GM12878 (cell line): ENCODE results near the gene LIMA1. TPM values are rescaled to one million over a fixed set of nuclear protein-coding genes. Genes with fewer than 3 reads are reported as not detected.

Experiments used
- CHD1 ChIP-seq: IDR thresholded peaks from 2 replicates; pipeline ENCODE4 v1.6.1; 2012; ENCODE audit warnings: low read depth, low read length, improper control_type of control experiment
- EGR1 ChIP-seq, 2 experiments: IDR thresholded peaks; 1 replicate in 1 of 2; 2 replicates in 1 of 2; pipeline ENCODE4 v1.6.1; 2011 to 2012; ENCODE audit warnings: low read depth in 2 of 2, low read length in 2 of 2, borderline replicate concordance in 1 of 2, mild to moderate bottlenecking in 1 of 2, moderate library complexity in 1 of 2
- MXI1 ChIP-seq: fragments of 150-350 bp; IDR thresholded peaks from 2 replicates; pipeline ENCODE4 v1.6.1; 2011; ENCODE audit warnings: low read depth, mild to moderate bottlenecking, inconsistent platforms, low read length, improper control_type of control experiment
- POU2F2 ChIP-seq: IDR thresholded peaks from 3 replicates; pipeline ENCODE4 v1.6.1; 2011; ENCODE audit warnings: low read depth, mild to moderate bottlenecking, low read length, borderline replicate concordance
- RAD51 ChIP-seq: fragments of 450-650 bp; IDR thresholded peaks from 2 replicates; pipeline ENCODE4 v1.6.1; 2016; ENCODE audit warnings: moderate library complexity, mild to moderate bottlenecking, inconsistent platforms
- SRF ChIP-seq, 2 experiments: IDR thresholded peaks; 2 replicates each; pipeline ENCODE4 v1.6.1; 2011; ENCODE audit warnings: low read depth in 2 of 2, low read length in 2 of 2, mild to moderate bottlenecking in 1 of 2, moderate library complexity in 1 of 2
- TARDBP ChIP-seq: IDR thresholded peaks from 2 replicates; pipeline ENCODE4 v1.6.1; 2016; ENCODE audit warnings: borderline replicate concordance
- TCF12 ChIP-seq: IDR thresholded peaks from 2 replicates; pipeline ENCODE4 v1.6.1; 2011; ENCODE audit warnings: low read depth, mild to moderate bottlenecking, low read length
- ZNF274 ChIP-seq: IDR thresholded peaks from one replicate; pipeline ENCODE4 v1.8.0; 2011; ENCODE audit not compliant: insufficient read length, insufficient read depth
- polyA plus RNA-seq, 11 experiments: library from polyadenylated mRNA; depleted of rRNA in 4 of 11; unstranded in 6 of 11; stranded (reverse) in 5 of 11; fragments of >200 nt; fragmentation: Nextera tagmentation in 4 of 11; fragmentation: Illumina TruSeq in 1 of 11; extraction: Ambion mirVana in 4 of 11; extraction: Trizol in 1 of 11; gene quantifications; 1 replicate in 1 of 11; 2 replicates in 10 of 11; pipeline versions ENCODE4 v1.2.1 to v1.2.3, GENCODE V29; 2011 to 2016; ENCODE audit warnings: inconsistent platforms in 2 of 11, missing spikeins in 2 of 11, low read depth in 1 of 11
- total RNA-seq, 4 experiments: library from RNA; depleted of rRNA in 3 of 4; stranded (reverse); fragments of >200 nt in 3 of 4; fragmentation: Illumina TruSeq in 1 of 4; extraction: Trizol in 1 of 4; gene quantifications; 2 replicates each; pipeline versions ENCODE4 v1.2.1 to v1.2.3, GENCODE V29; 2013 to 2021
- TF ChIP-seq, protein P1 (sequence below): fragments of 450-650 bp; formaldehyde crosslinking; IDR thresholded peaks from 2 replicates; pipeline ENCODE4 v1.5.0; 2022; ENCODE audit warnings: mild to moderate bottlenecking, missing genetic modification characterization
- TF ChIP-seq, protein P2 (sequence below): IDR thresholded peaks from 2 replicates; pipeline ENCODE4 v1.6.1; 2012; ENCODE audit warnings: mild to moderate bottlenecking, low read depth, low read length
- TF ChIP-seq, protein P3 (sequence below): fragments of 450-650 bp; IDR thresholded peaks from 2 replicates; pipeline ENCODE4 v1.6.1; 2016; ENCODE audit warnings: mild to moderate bottlenecking
- TF ChIP-seq, protein P4 (sequence below): fragments of 450-650 bp; IDR thresholded peaks from 2 replicates; pipeline ENCODE4 v1.6.1; 2017; ENCODE audit warnings: low read depth, mild to moderate bottlenecking, moderate library complexity
- TF ChIP-seq, protein P5 (sequence below): fragments of 450-650 bp; formaldehyde crosslinking; IDR thresholded peaks from 2 replicates; pipeline ENCODE4 v1.4.0; 2022; ENCODE audit warnings: mild to moderate bottlenecking, moderate library complexity

LIMA1 gene
- total and polyA plus RNA-seq, 10 of the 15 experiments (the other 5 are each of a cell fraction or from before 2014, with no cell fraction given), result 53.2 to 109 (median 60.8) TPM

- TF ChIP-seq, protein P1, sequence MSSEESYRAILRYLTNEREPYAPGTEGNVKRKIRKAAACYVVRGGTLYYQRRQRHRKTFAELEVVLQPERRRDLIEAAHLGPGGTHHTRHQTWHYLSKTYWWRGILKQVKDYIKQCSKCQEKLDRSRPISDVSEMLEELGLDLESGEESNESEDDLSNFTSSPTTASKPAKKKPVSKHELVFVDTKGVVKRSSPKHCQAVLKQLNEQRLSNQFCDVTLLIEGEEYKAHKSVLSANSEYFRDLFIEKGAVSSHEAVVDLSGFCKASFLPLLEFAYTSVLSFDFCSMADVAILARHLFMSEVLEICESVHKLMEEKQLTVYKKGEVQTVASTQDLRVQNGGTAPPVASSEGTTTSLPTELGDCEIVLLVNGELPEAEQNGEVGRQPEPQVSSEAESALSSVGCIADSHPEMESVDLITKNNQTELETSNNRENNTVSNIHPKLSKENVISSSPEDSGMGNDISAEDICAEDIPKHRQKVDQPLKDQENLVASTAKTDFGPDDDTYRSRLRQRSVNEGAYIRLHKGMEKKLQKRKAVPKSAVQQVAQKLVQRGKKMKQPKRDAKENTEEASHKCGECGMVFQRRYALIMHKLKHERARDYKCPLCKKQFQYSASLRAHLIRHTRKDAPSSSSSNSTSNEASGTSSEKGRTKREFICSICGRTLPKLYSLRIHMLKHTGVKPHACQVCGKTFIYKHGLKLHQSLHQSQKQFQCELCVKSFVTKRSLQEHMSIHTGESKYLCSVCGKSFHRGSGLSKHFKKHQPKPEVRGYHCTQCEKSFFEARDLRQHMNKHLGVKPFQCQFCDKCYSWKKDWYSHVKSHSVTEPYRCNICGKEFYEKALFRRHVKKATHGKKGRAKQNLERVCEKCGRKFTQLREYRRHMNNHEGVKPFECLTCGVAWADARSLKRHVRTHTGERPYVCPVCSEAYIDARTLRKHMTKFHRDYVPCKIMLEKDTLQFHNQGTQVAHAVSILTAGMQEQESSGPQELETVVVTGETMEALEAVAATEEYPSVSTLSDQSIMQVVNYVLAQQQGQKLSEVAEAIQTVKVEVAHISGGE (CRISPR knock-in tag), result no peak
- TF ChIP-seq EGR1 (IDR thresholded peaks at IDR 0.05; ENCODE audit: borderline replicate concordance in 1 of 2, low read depth in 2 of 2, low read length in 2 of 2) (no peak), CHD1 (no peak), RAD51 (no peak), TARDBP (no peak), POU2F2 (no peak), ZNF274 (no peak), TCF12 (no peak), MXI1 (no peak), SRF (IDR thresholded peaks at IDR 0.05; ENCODE audit: low read depth in 2 of 2, low read length in 2 of 2) (no peak)
- TF ChIP-seq, protein P2, sequence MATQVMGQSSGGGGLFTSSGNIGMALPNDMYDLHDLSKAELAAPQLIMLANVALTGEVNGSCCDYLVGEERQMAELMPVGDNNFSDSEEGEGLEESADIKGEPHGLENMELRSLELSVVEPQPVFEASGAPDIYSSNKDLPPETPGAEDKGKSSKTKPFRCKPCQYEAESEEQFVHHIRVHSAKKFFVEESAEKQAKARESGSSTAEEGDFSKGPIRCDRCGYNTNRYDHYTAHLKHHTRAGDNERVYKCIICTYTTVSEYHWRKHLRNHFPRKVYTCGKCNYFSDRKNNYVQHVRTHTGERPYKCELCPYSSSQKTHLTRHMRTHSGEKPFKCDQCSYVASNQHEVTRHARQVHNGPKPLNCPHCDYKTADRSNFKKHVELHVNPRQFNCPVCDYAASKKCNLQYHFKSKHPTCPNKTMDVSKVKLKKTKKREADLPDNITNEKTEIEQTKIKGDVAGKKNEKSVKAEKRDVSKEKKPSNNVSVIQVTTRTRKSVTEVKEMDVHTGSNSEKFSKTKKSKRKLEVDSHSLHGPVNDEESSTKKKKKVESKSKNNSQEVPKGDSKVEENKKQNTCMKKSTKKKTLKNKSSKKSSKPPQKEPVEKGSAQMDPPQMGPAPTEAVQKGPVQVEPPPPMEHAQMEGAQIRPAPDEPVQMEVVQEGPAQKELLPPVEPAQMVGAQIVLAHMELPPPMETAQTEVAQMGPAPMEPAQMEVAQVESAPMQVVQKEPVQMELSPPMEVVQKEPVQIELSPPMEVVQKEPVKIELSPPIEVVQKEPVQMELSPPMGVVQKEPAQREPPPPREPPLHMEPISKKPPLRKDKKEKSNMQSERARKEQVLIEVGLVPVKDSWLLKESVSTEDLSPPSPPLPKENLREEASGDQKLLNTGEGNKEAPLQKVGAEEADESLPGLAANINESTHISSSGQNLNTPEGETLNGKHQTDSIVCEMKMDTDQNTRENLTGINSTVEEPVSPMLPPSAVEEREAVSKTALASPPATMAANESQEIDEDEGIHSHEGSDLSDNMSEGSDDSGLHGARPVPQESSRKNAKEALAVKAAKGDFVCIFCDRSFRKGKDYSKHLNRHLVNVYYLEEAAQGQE, result no peak
- TF ChIP-seq, protein P3, sequence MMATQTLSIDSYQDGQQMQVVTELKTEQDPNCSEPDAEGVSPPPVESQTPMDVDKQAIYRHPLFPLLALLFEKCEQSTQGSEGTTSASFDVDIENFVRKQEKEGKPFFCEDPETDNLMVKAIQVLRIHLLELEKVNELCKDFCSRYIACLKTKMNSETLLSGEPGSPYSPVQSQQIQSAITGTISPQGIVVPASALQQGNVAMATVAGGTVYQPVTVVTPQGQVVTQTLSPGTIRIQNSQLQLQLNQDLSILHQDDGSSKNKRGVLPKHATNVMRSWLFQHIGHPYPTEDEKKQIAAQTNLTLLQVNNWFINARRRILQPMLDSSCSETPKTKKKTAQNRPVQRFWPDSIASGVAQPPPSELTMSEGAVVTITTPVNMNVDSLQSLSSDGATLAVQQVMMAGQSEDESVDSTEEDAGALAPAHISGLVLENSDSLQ, result no peak
- TF ChIP-seq, protein P4, sequence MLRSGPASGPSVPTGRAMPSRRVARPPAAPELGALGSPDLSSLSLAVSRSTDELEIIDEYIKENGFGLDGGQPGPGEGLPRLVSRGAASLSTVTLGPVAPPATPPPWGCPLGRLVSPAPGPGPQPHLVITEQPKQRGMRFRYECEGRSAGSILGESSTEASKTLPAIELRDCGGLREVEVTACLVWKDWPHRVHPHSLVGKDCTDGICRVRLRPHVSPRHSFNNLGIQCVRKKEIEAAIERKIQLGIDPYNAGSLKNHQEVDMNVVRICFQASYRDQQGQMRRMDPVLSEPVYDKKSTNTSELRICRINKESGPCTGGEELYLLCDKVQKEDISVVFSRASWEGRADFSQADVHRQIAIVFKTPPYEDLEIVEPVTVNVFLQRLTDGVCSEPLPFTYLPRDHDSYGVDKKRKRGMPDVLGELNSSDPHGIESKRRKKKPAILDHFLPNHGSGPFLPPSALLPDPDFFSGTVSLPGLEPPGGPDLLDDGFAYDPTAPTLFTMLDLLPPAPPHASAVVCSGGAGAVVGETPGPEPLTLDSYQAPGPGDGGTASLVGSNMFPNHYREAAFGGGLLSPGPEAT, result no peak
- TF ChIP-seq, protein P5, sequence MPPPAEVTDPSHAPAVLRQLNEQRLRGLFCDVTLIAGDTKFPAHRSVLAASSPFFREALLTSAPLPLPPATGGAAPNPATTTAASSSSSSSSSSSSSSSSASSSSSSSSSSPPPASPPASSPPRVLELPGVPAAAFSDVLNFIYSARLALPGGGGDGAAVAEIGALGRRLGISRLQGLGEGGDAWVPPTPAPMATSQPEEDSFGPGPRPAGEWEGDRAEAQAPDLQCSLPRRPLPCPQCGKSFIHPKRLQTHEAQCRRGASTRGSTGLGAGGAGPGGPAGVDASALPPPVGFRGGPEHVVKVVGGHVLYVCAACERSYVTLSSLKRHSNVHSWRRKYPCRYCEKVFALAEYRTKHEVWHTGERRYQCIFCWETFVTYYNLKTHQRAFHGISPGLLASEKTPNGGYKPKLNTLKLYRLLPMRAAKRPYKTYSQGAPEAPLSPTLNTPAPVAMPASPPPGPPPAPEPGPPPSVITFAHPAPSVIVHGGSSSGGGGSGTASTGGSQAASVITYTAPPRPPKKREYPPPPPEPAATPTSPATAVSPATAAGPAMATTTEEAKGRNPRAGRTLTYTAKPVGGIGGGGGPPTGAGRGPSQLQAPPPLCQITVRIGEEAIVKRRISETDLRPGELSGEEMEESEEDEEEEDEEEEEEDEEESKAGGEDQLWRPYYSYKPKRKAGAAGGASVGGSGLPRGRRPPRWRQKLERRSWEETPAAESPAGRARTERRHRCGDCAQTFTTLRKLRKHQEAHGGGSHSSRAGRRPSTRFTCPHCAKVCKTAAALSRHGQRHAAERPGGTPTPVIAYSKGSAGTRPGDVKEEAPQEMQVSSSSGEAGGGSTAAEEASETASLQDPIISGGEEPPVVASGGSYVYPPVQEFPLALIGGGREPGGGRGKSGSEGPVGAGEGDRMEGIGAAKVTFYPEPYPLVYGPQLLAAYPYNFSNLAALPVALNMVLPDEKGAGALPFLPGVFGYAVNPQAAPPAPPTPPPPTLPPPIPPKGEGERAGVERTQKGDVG, result no peak
Measured at GRCh38 chr12:50147281-50147680, 136.0 kb downstream of the LIMA1 start (continued).
